Keratinocyte (primary cell): Measurements from ENCODE around the gene C2CD3. TPM values are rescaled to one million over a fixed set of nuclear protein-coding genes. Genes with fewer than 3 reads are reported as not detected.

ENCODE experiments used
- DNase-seq: peaks from one replicate; pipeline ENCODE4 v3.0.0-alpha.2; 2011; ENCODE audit warnings: low read depth, missing footprints, low spot score
- FAIRE-seq: peaks from 2 replicates; lab custom pipeline; 2011; peaks lifted over from hg19 to GRCh38; lab: Jason Lieb, UNC
- H2AFZ ChIP-seq: 2 replicates; pipeline ENCODE4 v1.6.0; 2012; ENCODE audit warnings: low read length, control low read depth, inconsistent platforms; ENCODE audit not compliant: control insufficient read depth
- H3K27ac ChIP-seq: 2 replicates; pipeline ENCODE4 v1.5.1; 2011; ENCODE audit warnings: low read length; ENCODE audit not compliant: control insufficient read depth, insufficient read depth
- H3K27me3 ChIP-seq: 3 replicates; pipeline ENCODE4 v1.6.0; 2011; ENCODE audit warnings: low read length; ENCODE audit not compliant: control insufficient read depth, insufficient read depth; ENCODE audit errors: extremely low read depth
- H3K36me3 ChIP-seq, 2 experiments: 2 replicates in 1 of 2; 3 replicates in 1 of 2; pipeline ENCODE4 v1.5.1; 2011; ENCODE audit warnings: low read length in 2 of 2, mild to moderate bottlenecking in 1 of 2; ENCODE audit not compliant: control insufficient read depth in 2 of 2, insufficient read depth in 2 of 2; ENCODE audit errors: extremely low read depth in 1 of 2
- H3K4me1 ChIP-seq: 3 replicates; pipeline ENCODE4 v1.5.1; 2011; ENCODE audit warnings: low read length; ENCODE audit not compliant: control insufficient read depth, insufficient read depth; ENCODE audit errors: extremely low read depth
- H3K4me2 ChIP-seq: 3 replicates; pipeline ENCODE4 v1.6.0; 2011; ENCODE audit warnings: low read depth, low read length; ENCODE audit not compliant: control insufficient read depth, insufficient read depth; ENCODE audit errors: extremely low read depth
- H3K4me3 ChIP-seq, 3 experiments: fragments of 200-600 bp in 1 of 3; sonication (generic) in 1 of 3; 2 replicates in 2 of 3; 3 replicates in 1 of 3; pipeline ENCODE4 v1.5.1; 2011 to 2016; ENCODE audit warnings: low read length in 3 of 3, mild to moderate bottlenecking in 3 of 3, control low read depth in 2 of 3, inconsistent platforms in 1 of 3, low read depth in 1 of 3, mixed read lengths in 1 of 3, mixed run types in 1 of 3, moderate library complexity in 1 of 3; ENCODE audit not compliant: control insufficient read depth in 2 of 3, insufficient read depth in 2 of 3; ENCODE audit errors: extremely low read depth in 1 of 3
- H3K79me2 ChIP-seq: 2 replicates; pipeline ENCODE4 v1.6.0; 2012; ENCODE audit warnings: low read length; ENCODE audit not compliant: control insufficient read depth, insufficient read depth
- H3K9ac ChIP-seq: 3 replicates; pipeline ENCODE4 v1.6.0; 2011; ENCODE audit warnings: low read length; ENCODE audit not compliant: control insufficient read depth, insufficient read depth; ENCODE audit errors: extremely low read depth
- H3K9me1 ChIP-seq: 3 replicates; pipeline ENCODE4 v1.6.0; 2011; ENCODE audit warnings: low read length; ENCODE audit not compliant: control insufficient read depth, insufficient read depth; ENCODE audit errors: extremely low read depth
- H3K9me3 ChIP-seq: 2 replicates; pipeline ENCODE4 v1.5.1; 2012; ENCODE audit warnings: low read depth, low read length; ENCODE audit not compliant: control insufficient read depth
- H4K20me1 ChIP-seq: 3 replicates; pipeline ENCODE4 v1.6.0; 2011; ENCODE audit warnings: low read length; ENCODE audit not compliant: control insufficient read depth, insufficient read depth; ENCODE audit errors: extremely low read depth
- EZH2 ChIP-seq: IDR thresholded peaks from one replicate; pipeline ENCODE4 v1.6.1; 2012; ENCODE audit warnings: inconsistent platforms, mild to moderate bottlenecking, low read length, moderate library complexity
- dilution Hi-C: fragments of 300-500 bp; cut with MboI; formaldehyde crosslinking; loops from one replicate; pipeline ENCODE4 v1.7.0; 2020; ENCODE audit warnings: low sequenced_read_pairs; ENCODE audit not compliant: extremely low pct_ligation_motif_present
- polyA plus RNA-seq, 5 experiments: library from polyadenylated mRNA; depleted of rRNA in 3 of 5; stranded (reverse) in 3 of 5; stranded (forward) in 1 of 5; unstranded in 1 of 5; fragments of >200 nt; gene quantifications; 1 replicate in 1 of 5; 2 replicates in 3 of 5; 3 replicates in 1 of 5; pipeline versions ENCODE4 v1.2.1 to v1.2.3, GENCODE V29; 2011 to 2012; ENCODE audit warnings: missing spikeins in 2 of 5, low read depth in 1 of 5, low replicate concordance in 1 of 5
- TF ChIP-seq, protein P1 (sequence below), 3 experiments: IDR thresholded peaks in 1 of 3; conservative IDR thresholded peaks in 1 of 3; optimal IDR thresholded peaks in 1 of 3; 2 replicates in 2 of 3; 3 replicates in 1 of 3; pipeline versions ENCODE3 to v1.5.1; 2011; ENCODE audit warnings: low read length in 3 of 3, mild to moderate bottlenecking in 3 of 3, moderate library complexity in 2 of 3, control low read depth in 1 of 3, inconsistent platforms in 1 of 3; ENCODE audit not compliant: insufficient read depth in 2 of 3; ENCODE audit errors: extremely low read depth in 1 of 3

C2CD3 gene
- polyA plus RNA-seq, 1 donor (not counting 4 experiments of a cell fraction or from before 2014, with no cell fraction given), result 9.8 TPM

DNA sequence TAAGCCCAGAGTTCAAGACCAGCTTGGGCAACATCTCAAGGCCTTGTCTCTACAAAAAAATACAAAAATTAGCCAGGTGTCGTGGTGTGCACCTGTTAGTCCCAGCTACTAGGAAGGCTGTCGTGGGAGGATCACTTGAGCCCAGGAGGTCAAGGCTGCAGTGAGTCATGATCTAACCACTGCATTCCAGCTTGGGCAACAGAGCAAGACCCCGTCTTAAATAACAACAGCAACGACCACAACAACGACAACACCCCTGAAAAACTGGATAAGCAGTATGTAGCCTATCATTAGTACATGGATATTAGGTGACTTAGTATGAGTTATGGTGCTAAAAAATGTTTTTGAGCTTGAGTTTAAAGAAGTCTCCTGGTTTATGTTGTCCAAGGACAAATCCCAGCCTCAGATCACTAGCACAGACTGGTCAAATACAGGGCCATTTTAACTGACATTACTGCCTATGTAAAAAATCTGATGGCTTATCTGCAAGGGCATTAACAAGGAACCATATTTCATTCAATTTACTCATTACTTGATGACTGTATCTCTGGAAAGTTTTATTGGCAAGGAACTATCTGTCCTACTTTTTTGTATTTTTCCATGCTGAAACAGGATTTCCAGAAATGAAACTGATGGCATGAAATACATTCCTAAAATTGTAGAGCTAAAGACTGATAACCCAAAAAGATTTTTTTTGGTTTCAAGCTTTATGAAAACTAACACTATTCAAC is 23.4 kb downstream of the C2CD3 start:
- no peak for FAIRE-seq
- H3K9me1 ChIP-seq, result no peaks in the 10 kb centered on the region
- no peaks in the 10 kb centered on the region for H3K27me3 ChIP-seq
- no peaks in the 10 kb centered on the region for H3K79me2 ChIP-seq
- H3K27ac ChIP-seq, result no peak overlapping the region
- no peaks in the 10 kb centered on the region for H3K36me3 ChIP-seq
- no peaks in the 10 kb centered on the region for H3K9me3 ChIP-seq
- H3K9ac ChIP-seq, result no peak overlapping the region
- dilution Hi-C loops, result no loop called here
- H3K4me2 ChIP-seq, result no peak overlapping the region
- peaks cover 10% of the 10 kb centered on the region for H3K4me1 ChIP-seq
- H2AFZ ChIP-seq, result no peak overlapping the region
- no peaks in the 10 kb centered on the region for H4K20me1 ChIP-seq
- H3K4me3 ChIP-seq, result no peak overlapping the region
- no peak for TF ChIP-seq EZH2
- TF ChIP-seq, protein P1, sequence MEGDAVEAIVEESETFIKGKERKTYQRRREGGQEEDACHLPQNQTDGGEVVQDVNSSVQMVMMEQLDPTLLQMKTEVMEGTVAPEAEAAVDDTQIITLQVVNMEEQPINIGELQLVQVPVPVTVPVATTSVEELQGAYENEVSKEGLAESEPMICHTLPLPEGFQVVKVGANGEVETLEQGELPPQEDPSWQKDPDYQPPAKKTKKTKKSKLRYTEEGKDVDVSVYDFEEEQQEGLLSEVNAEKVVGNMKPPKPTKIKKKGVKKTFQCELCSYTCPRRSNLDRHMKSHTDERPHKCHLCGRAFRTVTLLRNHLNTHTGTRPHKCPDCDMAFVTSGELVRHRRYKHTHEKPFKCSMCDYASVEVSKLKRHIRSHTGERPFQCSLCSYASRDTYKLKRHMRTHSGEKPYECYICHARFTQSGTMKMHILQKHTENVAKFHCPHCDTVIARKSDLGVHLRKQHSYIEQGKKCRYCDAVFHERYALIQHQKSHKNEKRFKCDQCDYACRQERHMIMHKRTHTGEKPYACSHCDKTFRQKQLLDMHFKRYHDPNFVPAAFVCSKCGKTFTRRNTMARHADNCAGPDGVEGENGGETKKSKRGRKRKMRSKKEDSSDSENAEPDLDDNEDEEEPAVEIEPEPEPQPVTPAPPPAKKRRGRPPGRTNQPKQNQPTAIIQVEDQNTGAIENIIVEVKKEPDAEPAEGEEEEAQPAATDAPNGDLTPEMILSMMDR (optimal IDR thresholded peaks at IDR 0.05 in 1 of 3, IDR thresholded peaks at IDR 0.05 in 1 of 3, conservative IDR thresholded peaks at IDR 0.05 in 1 of 3; ENCODE audit: extremely low read depth in 1 of 3, insufficient read depth in 2 of 3, low read length in 3 of 3), result no peak
- DNase-seq, result no peak

DNA sequence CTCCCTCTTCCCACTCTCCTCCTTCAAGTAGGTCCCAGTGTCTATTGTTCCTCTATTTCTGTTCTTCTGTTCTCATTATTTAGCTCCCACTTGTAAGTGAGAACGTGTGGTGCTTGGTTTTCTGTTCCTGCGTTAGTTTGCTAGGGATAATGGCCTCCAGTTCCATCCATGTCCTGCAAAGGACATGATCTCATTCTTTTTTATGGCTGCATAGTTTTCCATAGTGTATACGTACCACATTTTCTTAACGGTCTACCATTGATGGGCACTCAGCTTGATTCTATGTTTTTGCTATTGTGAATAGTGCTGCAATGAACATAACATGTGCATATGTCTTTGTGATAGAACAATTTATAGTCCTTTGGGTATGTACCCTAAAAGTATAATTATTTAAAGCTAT is 26.2 kb downstream of the C2CD3 start:
- no peak overlapping the region for H3K4me3 ChIP-seq
- FAIRE-seq (no peak), DNase-seq (no peak)
- no peaks in the 10 kb centered on the region for H3K79me2 ChIP-seq
- H3K36me3 ChIP-seq, result no peaks in the 10 kb centered on the region
- H4K20me1 ChIP-seq, result no peaks in the 10 kb centered on the region
- H2AFZ ChIP-seq, result no peak overlapping the region
- H3K4me1 ChIP-seq, result peaks cover 13% of the 10 kb centered on the region
- H3K27ac ChIP-seq, result no peak overlapping the region
- TF ChIP-seq, protein P1 (optimal IDR thresholded peaks at IDR 0.05 in 1 of 3, IDR thresholded peaks at IDR 0.05 in 1 of 3, conservative IDR thresholded peaks at IDR 0.05 in 1 of 3; ENCODE audit: extremely low read depth in 1 of 3, insufficient read depth in 2 of 3, low read length in 3 of 3), result no peak
- TF ChIP-seq EZH2, result no peak
- no peaks in the 10 kb centered on the region for H3K9me1 ChIP-seq
- no peaks in the 10 kb centered on the region for H3K27me3 ChIP-seq
- H3K9me3 ChIP-seq, result no peaks in the 10 kb centered on the region
- dilution Hi-C loops, result no loop called here
- no peak overlapping the region for H3K4me2 ChIP-seq
- H3K9ac ChIP-seq, result no peak overlapping the region
